ENCODE data around the gene ISOC1. TPM values are rescaled to one million over a fixed set of nuclear protein-coding genes. Genes with fewer than 3 reads are reported as not detected.

The ISOC1 gene
- total RNA-seq: 18.8 and 19.0 TPM in 2 replicates

GRCh38 chr5:129094087-129094923, at the start of gene ISOC1:
Gene ISOC1, plus strand, starts transcription at chr5:129094749. Its CDS starts 18 bp downstream, at chr5:129094767.

Other genes starting within 250 kb of the ISOC1 start
- gene SLC27A6, start 129.3 kb upstream of the ISOC1 start, total RNA-seq: not detected in 2 replicates

Measured in cardiac atrium fibroblast (primary cell).